KMS-11 (cell line): ENCODE measurements around the gene LRRC45.
A peak's percentile ranks its signal among the peaks of the same experiment; 100 is the strongest.

Experiments used
- H2AFZ ChIP-seq: fragments of 200-600 bp; sonication (generic); 2 replicates; pipeline ENCODE4 v1.6.1; 2016; ENCODE audit warnings: antibody characterized with exemption, mixed run types, low read depth
- H3K27ac ChIP-seq: fragments of 200-600 bp; sonication (generic); 2 replicates; pipeline ENCODE4 v1.6.1; 2016; ENCODE audit warnings: mild to moderate bottlenecking, mixed run types
- H3K27me3 ChIP-seq: fragments of 200-600 bp; sonication (generic); 2 replicates; pipeline ENCODE4 v1.6.1; 2017; ENCODE audit warnings: mild to moderate bottlenecking, low read depth, mixed run types, moderate library complexity; ENCODE audit not compliant: insufficient read depth
- H3K36me3 ChIP-seq: fragments of 200-600 bp; sonication (generic); 2 replicates; pipeline ENCODE4 v1.6.1; 2017; ENCODE audit warnings: mild to moderate bottlenecking, mixed run types; ENCODE audit not compliant: insufficient read depth
- H3K4me1 ChIP-seq: fragments of 200-600 bp; sonication (generic); 2 replicates; pipeline ENCODE4 v1.6.1; 2016; ENCODE audit warnings: mild to moderate bottlenecking, low read depth, mixed run types; ENCODE audit not compliant: poor library complexity, severe bottlenecking
- H3K4me2 ChIP-seq: fragments of 200-600 bp; sonication (generic); 2 replicates; pipeline ENCODE4 v1.7.0; 2016; ENCODE audit warnings: mild to moderate bottlenecking, mixed run types
- H3K4me3 ChIP-seq: fragments of 200-600 bp; sonication (generic); IDR thresholded peaks from 2 replicates; pipeline ENCODE4 v1.6.1; 2017; ENCODE audit warnings: low read depth, low read length, mixed read lengths; ENCODE audit not compliant: insufficient read depth
- H3K79me2 ChIP-seq: fragments of 200-600 bp; sonication (generic); 2 replicates; pipeline ENCODE4 v1.6.1; 2016; ENCODE audit warnings: low read depth, mixed run types; ENCODE audit not compliant: insufficient read depth
- H3K9ac ChIP-seq: fragments of 200-600 bp; sonication (generic); 2 replicates; pipeline ENCODE4 v1.6.1; 2016; ENCODE audit warnings: mild to moderate bottlenecking, mixed run types
- H4K20me1 ChIP-seq: fragments of 200-600 bp; sonication (generic); 2 replicates; pipeline ENCODE4 v1.6.1; 2016; ENCODE audit warnings: mild to moderate bottlenecking, mixed run types; ENCODE audit not compliant: insufficient read depth
- TF ChIP-seq, protein P1 (sequence below): fragments of 200-600 bp; sonication (generic); conservative IDR thresholded peaks from 2 replicates; pipeline ENCODE4 v1.6.1; 2017; ENCODE audit warnings: low read depth, mild to moderate bottlenecking, antibody characterized with exemption, low read length, moderate library complexity, mixed read lengths

Gene LRRC45

DNA sequence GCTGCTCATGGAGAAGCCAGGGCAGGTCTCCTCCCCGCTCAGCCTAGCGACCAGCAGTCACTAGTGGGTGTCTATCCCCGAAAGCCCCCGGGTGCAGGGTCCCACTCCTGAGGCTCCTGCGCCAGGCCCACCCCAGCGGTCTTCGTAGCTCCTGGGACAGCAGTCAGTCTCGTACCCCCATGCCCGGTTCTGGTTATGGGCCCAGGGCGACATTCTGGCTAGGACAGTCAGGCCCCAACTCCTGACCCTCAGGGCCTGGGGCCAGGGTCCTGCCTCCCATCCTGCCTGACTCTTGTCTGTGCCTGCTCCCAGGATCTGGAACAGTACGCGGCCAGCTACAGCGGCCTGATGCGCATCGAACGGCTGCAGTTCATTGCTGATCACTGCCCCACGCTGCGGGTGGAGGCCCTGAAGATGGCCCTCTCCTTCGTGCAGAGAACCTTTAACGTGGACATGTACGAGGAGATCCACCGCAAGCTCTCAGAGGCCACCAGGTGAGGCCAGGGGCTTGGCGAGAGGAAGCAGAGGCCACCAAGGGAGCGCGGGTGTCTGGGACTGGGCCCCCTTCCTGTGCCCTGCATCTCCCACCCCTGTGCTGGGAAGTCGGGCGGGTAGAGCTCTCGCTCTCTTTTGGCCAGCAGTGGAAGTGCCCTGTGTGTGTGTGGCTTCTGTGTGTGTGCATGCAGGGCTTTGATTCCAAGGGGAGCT lies 30.6 kb downstream of the LRRC45 start:
- Histone ChIP-seq H3K4me3 (no peak overlapping the region), H3K4me2 (peak overlapping the region; percentile 85; the same call in 1 of the 2 replicates), H3K27ac (no peak overlapping the region), H3K4me1 (peaks cover 23% of the 10 kb centered on the region), H2AFZ (no peak overlapping the region), H3K36me3 (peaks cover 3% of the 10 kb centered on the region; the same call in 1 of the 2 replicates), H3K79me2 (peaks cover 17% of the 10 kb centered on the region; the same call in 1 of the 2 replicates), H4K20me1 (no peaks in the 10 kb centered on the region), H3K27me3 (no peaks in the 10 kb centered on the region), H3K9ac (no peak overlapping the region)
- TF ChIP-seq, protein P1, sequence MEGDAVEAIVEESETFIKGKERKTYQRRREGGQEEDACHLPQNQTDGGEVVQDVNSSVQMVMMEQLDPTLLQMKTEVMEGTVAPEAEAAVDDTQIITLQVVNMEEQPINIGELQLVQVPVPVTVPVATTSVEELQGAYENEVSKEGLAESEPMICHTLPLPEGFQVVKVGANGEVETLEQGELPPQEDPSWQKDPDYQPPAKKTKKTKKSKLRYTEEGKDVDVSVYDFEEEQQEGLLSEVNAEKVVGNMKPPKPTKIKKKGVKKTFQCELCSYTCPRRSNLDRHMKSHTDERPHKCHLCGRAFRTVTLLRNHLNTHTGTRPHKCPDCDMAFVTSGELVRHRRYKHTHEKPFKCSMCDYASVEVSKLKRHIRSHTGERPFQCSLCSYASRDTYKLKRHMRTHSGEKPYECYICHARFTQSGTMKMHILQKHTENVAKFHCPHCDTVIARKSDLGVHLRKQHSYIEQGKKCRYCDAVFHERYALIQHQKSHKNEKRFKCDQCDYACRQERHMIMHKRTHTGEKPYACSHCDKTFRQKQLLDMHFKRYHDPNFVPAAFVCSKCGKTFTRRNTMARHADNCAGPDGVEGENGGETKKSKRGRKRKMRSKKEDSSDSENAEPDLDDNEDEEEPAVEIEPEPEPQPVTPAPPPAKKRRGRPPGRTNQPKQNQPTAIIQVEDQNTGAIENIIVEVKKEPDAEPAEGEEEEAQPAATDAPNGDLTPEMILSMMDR, result no peak

DNA sequence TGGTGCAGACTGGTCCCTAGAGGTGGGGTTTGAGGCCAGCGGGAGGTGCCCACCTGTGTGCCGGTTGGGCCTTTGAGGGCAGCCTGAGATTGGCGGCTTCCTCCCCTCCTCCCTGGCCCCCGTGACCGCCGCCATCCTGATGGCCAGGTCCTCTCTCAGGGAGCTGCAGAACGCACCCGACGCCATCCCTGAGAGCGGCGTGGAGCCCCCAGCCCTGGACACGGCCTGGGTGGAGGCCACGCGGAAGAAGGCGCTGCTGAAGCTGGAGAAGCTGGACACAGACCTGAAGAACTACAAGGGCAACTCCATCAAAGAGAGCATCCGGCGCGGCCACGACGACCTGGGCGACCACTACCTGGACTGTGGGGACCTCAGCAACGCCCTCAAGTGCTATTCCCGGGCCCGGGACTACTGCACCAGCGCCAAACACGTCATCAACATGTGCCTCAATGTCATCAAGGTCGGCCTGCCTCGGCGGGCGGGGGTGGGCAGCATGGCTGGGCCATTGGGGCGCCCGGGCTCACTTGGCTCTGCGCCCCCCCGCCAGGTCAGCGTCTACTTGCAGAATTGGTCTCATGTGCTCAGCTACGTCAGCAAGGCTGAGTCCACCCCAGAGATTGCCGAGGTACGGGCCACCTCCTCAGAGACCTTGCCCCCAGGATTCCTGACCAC lies 31.4 kb downstream of the LRRC45 start:
- Histone ChIP-seq H3K27ac (no peak overlapping the region), H3K9ac (no peak overlapping the region), H3K4me2 (no peak overlapping the region), H2AFZ (no peak overlapping the region), H4K20me1 (no peaks in the 10 kb centered on the region), H3K79me2 (peaks cover 17% of the 10 kb centered on the region; the same call in 1 of the 2 replicates), H3K4me1 (peaks cover 23% of the 10 kb centered on the region), H3K4me3 (no peak overlapping the region), H3K27me3 (no peaks in the 10 kb centered on the region), H3K36me3 (peaks cover 3% of the 10 kb centered on the region; the same call in 1 of the 2 replicates)
- TF ChIP-seq, protein P1, result no peak

DNA sequence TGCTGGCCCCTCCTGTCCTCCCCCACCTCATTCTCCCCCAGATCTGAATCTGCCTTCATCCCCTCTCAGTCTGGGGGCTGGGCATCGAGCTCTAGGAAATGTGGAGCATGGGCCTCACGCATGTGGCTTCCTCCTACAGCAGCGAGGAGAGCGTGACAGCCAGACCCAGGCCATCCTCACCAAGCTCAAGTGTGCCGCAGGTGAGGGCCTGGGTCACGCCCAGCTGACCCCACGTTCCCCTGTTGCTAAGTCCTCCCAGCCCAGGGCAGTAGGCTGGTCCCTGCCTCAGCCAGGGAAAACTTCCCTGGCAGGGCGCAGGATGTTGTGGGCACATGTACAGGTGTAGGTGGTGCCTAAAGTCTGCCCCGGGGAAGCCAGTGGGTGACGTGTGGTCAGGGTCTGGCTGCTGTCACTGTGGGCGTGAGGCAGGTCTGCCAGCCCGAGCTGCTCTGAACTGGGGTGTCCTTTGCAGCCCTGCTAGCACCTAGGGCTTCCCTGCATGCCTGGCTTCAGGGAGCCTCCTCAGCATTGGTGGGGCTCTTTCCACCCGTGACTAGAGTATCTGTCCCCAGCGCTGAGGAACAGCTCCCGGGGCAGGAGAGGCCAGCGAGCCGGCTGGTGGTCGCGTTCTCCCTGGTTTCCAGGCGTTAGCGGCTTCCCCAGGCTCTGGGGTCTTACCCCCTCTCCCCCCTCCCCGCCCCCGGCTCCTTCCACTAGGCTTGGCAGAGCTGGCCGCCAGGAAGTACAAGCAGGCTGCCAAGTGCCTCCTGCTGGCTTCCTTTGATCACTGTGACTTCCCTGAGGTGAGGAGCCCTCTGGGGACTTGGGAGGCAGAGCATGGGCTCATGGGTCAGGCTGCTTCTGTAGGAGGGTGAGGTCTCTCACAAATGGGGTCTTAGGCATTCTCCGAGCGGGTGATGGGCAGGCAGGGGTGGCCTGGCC lies 32.2 kb downstream of the LRRC45 start:
- H3K27ac ChIP-seq, result no peak overlapping the region
- no peaks in the 10 kb centered on the region for H3K27me3 ChIP-seq
- H3K4me2 ChIP-seq, result no peak overlapping the region
- H4K20me1 ChIP-seq, result no peaks in the 10 kb centered on the region
- no peak overlapping the region for H3K9ac ChIP-seq
- H3K4me1 ChIP-seq, result peaks cover 20% of the 10 kb centered on the region
- no peak overlapping the region for H3K4me3 ChIP-seq
- peaks cover 17% of the 10 kb centered on the region; the same call in 1 of the 2 replicates for H3K79me2 ChIP-seq
- peaks cover 7% of the 10 kb centered on the region; the same call in 1 of the 2 replicates for H3K36me3 ChIP-seq
- no peak overlapping the region for H2AFZ ChIP-seq
- TF ChIP-seq, protein P1, result no peak

DNA sequence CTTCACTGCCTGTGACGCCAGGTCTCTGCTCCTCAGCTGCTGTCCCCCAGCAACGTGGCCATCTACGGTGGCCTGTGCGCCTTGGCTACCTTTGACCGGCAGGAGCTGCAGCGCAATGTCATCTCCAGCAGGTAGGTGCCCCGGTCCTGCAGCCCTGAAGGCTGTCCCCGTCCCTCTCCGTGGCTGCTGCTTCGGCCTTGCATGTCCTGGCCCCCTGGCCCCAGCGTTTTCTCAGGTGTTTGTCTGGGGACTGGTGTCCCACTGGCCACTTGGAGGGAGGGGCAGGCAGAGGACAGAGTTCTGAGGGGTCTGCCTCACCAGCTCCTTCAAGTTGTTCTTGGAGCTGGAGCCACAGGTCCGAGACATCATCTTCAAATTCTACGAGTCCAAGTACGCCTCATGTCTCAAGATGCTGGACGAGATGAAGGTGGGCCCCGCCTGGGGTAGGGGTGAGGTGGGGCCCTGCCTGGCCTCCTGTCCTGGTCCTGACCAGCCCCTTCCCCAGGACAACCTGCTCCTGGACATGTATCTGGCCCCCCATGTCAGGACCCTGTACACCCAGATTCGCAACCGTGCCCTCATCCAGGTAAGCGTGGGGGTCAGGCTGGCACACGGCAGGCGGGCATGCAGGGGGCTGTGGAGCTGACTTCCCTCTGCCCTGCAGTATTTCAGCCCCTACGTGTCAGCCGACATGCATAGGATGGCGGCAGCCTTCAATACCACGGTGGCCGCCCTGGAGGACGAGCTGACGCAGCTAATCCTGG lies 33.0 kb downstream of the LRRC45 start:
- Histone ChIP-seq H3K4me2 (no peak overlapping the region), H3K27ac (no peak overlapping the region), H3K79me2 (peaks cover 17% of the 10 kb centered on the region; the same call in 1 of the 2 replicates), H2AFZ (no peak overlapping the region), H3K36me3 (peaks cover 8% of the 10 kb centered on the region; the same call in 1 of the 2 replicates), H4K20me1 (no peaks in the 10 kb centered on the region), H3K9ac (no peak overlapping the region), H3K27me3 (no peaks in the 10 kb centered on the region), H3K4me1 (peaks cover 13% of the 10 kb centered on the region), H3K4me3 (no peak overlapping the region)
- TF ChIP-seq, protein P1, result no peak
